GM12878 (cell line): ENCODE results near the gene SPINT1. TPM values are rescaled to one million over a fixed set of nuclear protein-coding genes. Genes with fewer than 3 reads are reported as not detected.

Experiments used
- ATAC-seq: fragments of 200-7000 bp; cut with Tn5 transposase; 3 replicates; pipeline ENCODE4 v1.9.1; 2020; ENCODE audit warnings: mild to moderate bottlenecking, moderate library complexity
- BruUV-seq: library from RNA; stranded (reverse); fragments of 400-500 nt; replicated peaks from 2 replicates; lab custom pipeline; 2021; lab: Mats Ljungman, UMichigan
- CTCF ChIA-PET: fragments of 300-600 bp; sonication (Branson Sonifier 250); formaldehyde crosslinking; extraction: SDS; loops from one replicate; lab custom pipeline; 2021; ENCODE audit warnings: inconsistent platforms; lab: Yijun Ruan, JAX
- POLR2A ChIA-PET: fragments of 350-600 bp; formaldehyde crosslinking; extraction: SDS; loops from one replicate; lab custom pipeline; 2021; ENCODE audit warnings: inconsistent platforms; lab: Charles Lee
- RAD21 ChIA-PET: fragments of 300-600 bp; sonication (Branson Sonifier 250); formaldehyde crosslinking; loops from one replicate; lab custom pipeline; 2023; ENCODE audit warnings: antibody characterized with exemption; ENCODE audit not compliant: unreplicated experiment; lab: Charles Lee
- SMC1A ChIA-PET: fragments of 300-600 bp; sonication (Branson Sonifier 250); formaldehyde crosslinking; loops from one replicate; lab custom pipeline; 2023; ENCODE audit not compliant: unreplicated experiment, uncharacterized antibody; lab: Charles Lee
- DNase-seq: peaks from one replicate; pipeline ENCODE4 v3.0.0-alpha.2; 2011; ENCODE audit warnings: low read depth, low spot score
- FAIRE-seq: peaks from 3 replicates; lab custom pipeline; 2011; peaks lifted over from hg19 to GRCh38; lab: Jason Lieb, UNC
- H2AFZ ChIP-seq: 2 replicates; pipeline ENCODE4 v1.6.0; 2011; ENCODE audit warnings: low read depth, low read length, control low read depth; ENCODE audit not compliant: control insufficient read depth
- H3K27ac ChIP-seq: 2 replicates; pipeline ENCODE4 v1.5.1; 2011; ENCODE audit warnings: control low read depth; ENCODE audit not compliant: control insufficient read depth, insufficient read depth
- H3K27me3 ChIP-seq, 2 experiments: replicated peaks in 1 of 2; 2 replicates each; pipeline versions ENCODE4 v1.6.0 to v1.6.1; 2011; ENCODE audit warnings: low read length in 1 of 2; ENCODE audit not compliant: control insufficient read depth in 2 of 2, insufficient read depth in 2 of 2
- H3K36me3 ChIP-seq, 2 experiments: 2 replicates each; pipeline ENCODE4 v1.5.1; 2011; ENCODE audit warnings: low read length in 1 of 2; ENCODE audit not compliant: control insufficient read depth in 2 of 2, insufficient read depth in 2 of 2
- H3K4me1 ChIP-seq: 2 replicates; pipeline ENCODE4 v1.6.1; 2011; ENCODE audit warnings: mild to moderate bottlenecking, low read length, moderate library complexity, mixed read lengths; ENCODE audit not compliant: control insufficient read depth, insufficient read depth
- H3K4me2 ChIP-seq: 2 replicates; pipeline ENCODE4 v1.6.0; 2011; ENCODE audit warnings: control low read depth; ENCODE audit not compliant: control insufficient read depth, insufficient read depth
- H3K4me3 ChIP-seq: fragments of 200-600 bp; sonication (generic); 2 replicates; pipeline ENCODE4 v1.5.1; 2016
- H3K79me2 ChIP-seq: 2 replicates; pipeline ENCODE4 v1.6.0; 2011; ENCODE audit warnings: low read length; ENCODE audit not compliant: control insufficient read depth, insufficient read depth
- H3K9ac ChIP-seq: 2 replicates; pipeline ENCODE4 v1.8.0; 2011; ENCODE audit warnings: low read length, control low read depth, mixed read lengths; ENCODE audit not compliant: control insufficient read depth, insufficient read depth
- H3K9me3 ChIP-seq: replicated peaks from 3 replicates; pipeline ENCODE4 v1.5.1; 2011; ENCODE audit warnings: mild to moderate bottlenecking, low read length; ENCODE audit not compliant: control insufficient read depth, insufficient read depth
- H4K20me1 ChIP-seq: 2 replicates; pipeline ENCODE4 v1.6.0; 2011; ENCODE audit not compliant: control insufficient read depth, insufficient read depth
- CHD4 ChIP-seq: fragments of 200-600 bp; sonication (generic); IDR thresholded peaks from 2 replicates; pipeline ENCODE4 v1.6.1; 2016; ENCODE audit warnings: mild to moderate bottlenecking
- IKZF1 ChIP-seq: fragments of 450-650 bp; conservative IDR thresholded peaks from 2 replicates; pipeline ENCODE4 v1.6.1; 2017; ENCODE audit warnings: antibody characterized with exemption, mild to moderate bottlenecking
- MEF2B ChIP-seq: fragments of 450-650 bp; IDR thresholded peaks from 2 replicates; pipeline ENCODE4 v1.6.1; 2018; ENCODE audit warnings: mild to moderate bottlenecking, moderate library complexity; ENCODE audit not compliant: partially characterized antibody, poor library complexity, severe bottlenecking
- MYB ChIP-seq: fragments of 150-350 bp; IDR thresholded peaks from 2 replicates; pipeline ENCODE4 v1.6.1; 2014; ENCODE audit warnings: mild to moderate bottlenecking, low read depth, low read length, borderline replicate concordance
- NR2F1 ChIP-seq: fragments of 450-650 bp; conservative IDR thresholded peaks from 2 replicates; pipeline ENCODE4 v1.6.1; 2017; ENCODE audit warnings: mild to moderate bottlenecking
- RELA ChIP-seq: fragments of 450-650 bp; IDR thresholded peaks from 2 replicates; pipeline ENCODE4 v1.8.0; 2014; ENCODE audit warnings: borderline replicate concordance; ENCODE audit not compliant: partially characterized antibody
- STAT1 ChIP-seq: fragments of 450-650 bp; conservative IDR thresholded peaks from 2 replicates; pipeline ENCODE4 v1.6.1; 2014; ENCODE audit warnings: antibody characterized with exemption, mild to moderate bottlenecking
- ZNF687 ChIP-seq: fragments of 450-650 bp; IDR thresholded peaks from 2 replicates; pipeline ENCODE4 v1.6.1; 2017; ENCODE audit warnings: mild to moderate bottlenecking, moderate library complexity
- WGBS: methylation state at CpG from one replicate; pipeline ENCODE4 v1.1.6; 2016; ENCODE audit warnings: low lambda C conversion rate; ENCODE audit not compliant: insufficient replicate concordance, insufficient coverage; ENCODE audit errors: missing lambda C conversion rate; 5-methylcytosine and 5-hydroxymethylcytosine counted together
- in situ Hi-C: fragments of 300-500 bp; cut with MboI; formaldehyde crosslinking; loops from 9 replicates; pipeline ENCODE4 v1.14.3; 2018; ENCODE audit warnings: mixed read lengths
- intact Hi-C: fragments of 100-400 bp; cut with micrococcal nuclease; formaldehyde crosslinking; loops from one replicate; pipeline ENCODE4 v1.14.2; 2022; ENCODE audit not compliant: unreplicated experiment
- polyA plus RNA-seq, 11 experiments: library from polyadenylated mRNA; depleted of rRNA in 4 of 11; unstranded in 6 of 11; stranded (reverse) in 5 of 11; fragments of >200 nt; fragmentation: Nextera tagmentation in 4 of 11; fragmentation: Illumina TruSeq in 1 of 11; extraction: Ambion mirVana in 4 of 11; extraction: Trizol in 1 of 11; gene quantifications; 1 replicate in 1 of 11; 2 replicates in 10 of 11; pipeline versions ENCODE4 v1.2.1 to v1.2.3, GENCODE V29; 2011 to 2016; ENCODE audit warnings: inconsistent platforms in 2 of 11, missing spikeins in 2 of 11, low read depth in 1 of 11
- total RNA-seq, 4 experiments: library from RNA; depleted of rRNA in 3 of 4; stranded (reverse); fragments of >200 nt in 3 of 4; fragmentation: Illumina TruSeq in 1 of 4; extraction: Trizol in 1 of 4; gene quantifications; 2 replicates each; pipeline versions ENCODE4 v1.2.1 to v1.2.3, GENCODE V29; 2013 to 2021

Gene SPINT1
- total and polyA plus RNA-seq, 10 of the 15 experiments (the other 5 are each of a cell fraction or from before 2014, with no cell fraction given) = 3.5 to 28.6 (median 10.2) TPM

- FAIRE-seq (no peak), DNase-seq (no peak), ATAC-seq (peak; percentile 17; the same call in 2 of the 3 replicates)
- Histone ChIP-seq H3K27me3 (peaks cover 1 to 3% of the 10 kb centered on the region in 2 experiments; a peak in 1 of 4 replicates), H3K9ac (0 out of 2 replicates have a peak overlapping the region, but pooled peaks have one; percentile 45), H3K9me3 (no peaks in the 10 kb centered on the region), H3K4me1 (peaks cover 26% of the 10 kb centered on the region), H3K79me2 (no peaks in the 10 kb centered on the region), H3K27ac (peak overlapping the region; percentile 76; the same call in 1 of the 2 replicates), H2AFZ (no peak overlapping the region), H3K36me3 (no peaks in the 10 kb centered on the region), H3K4me3 (peak overlapping the region; percentile 45; the same call in 1 of the 2 replicates), H3K4me2 (peak overlapping the region; percentile 86), H4K20me1 (no peaks in the 10 kb centered on the region)
- POLR2A ChIA-PET = interaction anchor here (1.0 to 5.0 kb wide), 4 partner anchors 12 to 45 kb away, joined by 3 to 39 read pairs (median 10); partner anchors contain the start of gene RHOV
- intact Hi-C loops (loop anchor here (5.0 to 10.0 kb wide), 2 partner anchors 38 to 269 kb away; partner anchors contain the start of genes DNAJC17, INO80 and ZFYVE19), in situ Hi-C loops (no loop called here)
- CTCF ChIA-PET = interaction anchor here (1.6 to 8.8 kb wide), 3 partner anchors 13 to 59 kb away, joined by 3 to 140 read pairs (median 37); no protein-coding TSS in a partner anchor
- RAD21 ChIA-PET = interaction anchor here (1.4 to 5.0 kb wide), 5 partner anchors 12 to 48 kb away, joined by 6 to 41 read pairs (median 20); partner anchors contain the start of genes RHOV and VPS18
- SMC1A ChIA-PET = interaction anchor here (1.3 to 5.0 kb wide), 4 partner anchors 13 to 338 kb away, joined by 4 to 47 read pairs (median 20); no protein-coding TSS in a partner anchor
- TF ChIP-seq CHD4 (no peak), NR2F1 (0 out of 2 replicates have a peak, but pooled peaks have one; percentile 11)
- no TSS peak for BruUV-seq
- WGBS = 92% methylated on average over 7 of the region's 8 CpGs
These were observed 1.9 kb downstream of the SPINT1 start for GRCh38 chr15:40845511-40846284.

- no peak for FAIRE-seq
- Histone ChIP-seq H3K27ac (peak overlapping the region; percentile 76), H3K4me3 (peak overlapping the region; percentile 45; the same call in 1 of the 2 replicates), H3K4me2 (peak overlapping the region; percentile 86), H3K27me3 (peaks cover 1 to 3% of the 10 kb centered on the region in 2 experiments; a peak in 1 of 4 replicates), H3K79me2 (no peaks in the 10 kb centered on the region), H3K9ac (peak overlapping the region; percentile 45)
- ATAC-seq = peak; percentile 52
- SMC1A ChIA-PET = interaction anchor here (0.6 to 5.0 kb wide), 15 partner anchors 12 to 337 kb away, joined by 3 to 47 read pairs (median 4); partner anchors contain the start of genes DNAJC17 and ZFYVE19
- TF ChIP-seq IKZF1 (peak; percentile 76; the same call in 1 of the 2 replicates), RELA (peak; percentile 42), MYB (no peak), NR2F1 (0 out of 2 replicates have a peak, but pooled peaks have one; percentile 7), MEF2B (peak; percentile 65), ZNF687 (0 out of 2 replicates have a peak, but pooled peaks have one; percentile 14), STAT1 (no peak)
- TF ChIP-seq, all 136 proteins: peak for 5
- DNase-seq = no peak
- Histone ChIP-seq H2AFZ (peak overlapping the region; percentile 13), H4K20me1 (no peaks in the 10 kb centered on the region), H3K36me3 (no peaks in the 10 kb centered on the region), H3K4me1 (peaks cover 26% of the 10 kb centered on the region), H3K9me3 (no peaks in the 10 kb centered on the region)
- ChIA-PET RAD21 (interaction anchor here (0.8 to 5.0 kb wide), 9 partner anchors 11 to 62 kb away, joined by 3 to 41 read pairs (median 7); partner anchors contain the start of genes PPP1R14D, RHOV and VPS18), CTCF (interaction anchor here (0.9 to 8.8 kb wide), 11 partner anchors 12 to 167 kb away, joined by 3 to 140 read pairs (median 5); partner anchors contain the start of genes DNAJC17, VPS18 and ZFYVE19), POLR2A (interaction anchor here (0.5 to 5.0 kb wide), 10 partner anchors 11 to 49 kb away, joined by 4 to 39 read pairs (median 6); partner anchors contain the start of genes DNAJC17, RHOV, VPS18 and ZFYVE19)
- in situ Hi-C loops = no loop called here
- BruUV-seq = no TSS peak
- intact Hi-C loops = loop anchor here (5.0 to 10.0 kb wide), 2 partner anchors 40 to 268 kb away; partner anchors contain the start of genes DNAJC17, INO80 and ZFYVE19
These were observed 3.0 kb downstream of the SPINT1 start for GRCh38 chr15:40846841-40847222.
